ENCODE results near the gene GNE. TPM values are rescaled to one million over a fixed set of nuclear protein-coding genes. Genes with fewer than 3 reads are reported as not detected.
A peak's percentile ranks its signal among the peaks of the same experiment; 100 is the strongest.
"Not testable (repeated sequence)": the region's sequence is repeated elsewhere in the genome, so short reads cannot be mapped to it uniquely, and the experiment has no call there.

Gene GNE
- polyA plus RNA-seq, 5 donors, result 15.8 to 21.5 (median 19.2) TPM

- no peak for DNase-seq
Observed at GRCh38 chr9:36211510-36211909, 46.7 kb downstream of the GNE start.

GRCh38 chr9:36210722-36211121 lies 47.5 kb downstream of the GNE start:
- no peak for DNase-seq

DNA sequence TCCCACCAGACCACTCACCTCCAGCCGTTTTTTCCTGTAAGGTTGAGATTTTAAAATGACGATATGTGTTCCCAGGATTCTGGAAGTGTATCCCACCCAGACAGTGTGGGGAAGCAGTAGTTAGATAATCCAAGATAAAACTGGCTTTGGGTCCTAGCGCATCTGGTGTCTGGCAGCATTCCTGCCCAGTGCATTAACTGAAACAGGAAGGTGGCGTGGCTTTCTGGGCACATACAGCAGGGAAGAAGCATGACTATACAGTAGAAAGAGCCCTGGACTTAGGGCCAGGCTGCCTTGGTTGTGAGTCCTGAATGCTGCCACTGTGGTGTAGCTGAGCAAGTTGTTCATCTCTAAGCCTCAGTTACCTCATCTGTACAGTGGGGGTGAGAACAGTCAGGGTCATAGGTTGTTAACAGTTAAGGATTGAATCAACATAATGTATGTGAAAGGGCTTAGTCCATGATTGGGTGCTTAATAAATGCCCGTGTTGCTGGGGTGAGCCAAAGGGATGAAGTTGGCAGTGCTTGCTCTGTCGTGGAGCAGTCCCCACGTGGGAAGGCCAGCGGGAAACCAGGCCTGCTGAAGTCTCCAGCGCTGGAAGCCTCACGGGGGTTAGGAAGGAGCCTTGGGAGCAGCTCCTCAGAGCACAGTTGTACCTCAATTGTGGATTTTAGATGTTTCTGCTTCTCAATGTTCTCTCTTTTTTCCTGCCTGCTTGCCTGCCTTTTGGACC lies 49.6 kb downstream of the GNE start:
- no peak for DNase-seq

DNA sequence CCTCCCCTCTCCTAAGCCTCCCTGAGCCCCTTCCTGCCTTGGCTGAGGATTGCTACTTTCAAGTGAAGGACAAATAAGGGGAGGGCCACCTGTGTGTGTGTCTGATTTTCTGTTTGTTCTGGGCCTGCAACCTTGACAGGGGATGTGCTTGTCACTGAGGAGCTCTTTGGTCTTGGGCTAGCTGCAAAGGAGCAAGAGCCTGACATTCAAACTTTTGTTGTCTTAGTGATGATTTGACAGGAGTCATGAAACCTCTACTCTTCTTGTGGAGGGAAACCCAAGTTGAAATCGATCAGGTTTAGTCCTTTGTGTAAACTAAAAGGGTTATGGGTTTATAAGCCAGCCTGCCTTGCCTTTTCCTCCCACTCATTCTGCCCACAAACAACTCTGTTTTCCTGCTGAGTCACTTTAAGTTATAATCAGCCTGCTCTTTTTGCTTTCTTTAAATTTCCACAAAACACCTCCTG lies 50.7 kb downstream of the GNE start:
- DNase-seq, result no peak

- DNase-seq, result no peak
Observed at GRCh38 chr9:36207016-36207415, 51.2 kb downstream of the GNE start.

- no peak for DNase-seq
Observed at GRCh38 chr9:36204906-36205547, 53.2 kb downstream of the GNE start.

DNA sequence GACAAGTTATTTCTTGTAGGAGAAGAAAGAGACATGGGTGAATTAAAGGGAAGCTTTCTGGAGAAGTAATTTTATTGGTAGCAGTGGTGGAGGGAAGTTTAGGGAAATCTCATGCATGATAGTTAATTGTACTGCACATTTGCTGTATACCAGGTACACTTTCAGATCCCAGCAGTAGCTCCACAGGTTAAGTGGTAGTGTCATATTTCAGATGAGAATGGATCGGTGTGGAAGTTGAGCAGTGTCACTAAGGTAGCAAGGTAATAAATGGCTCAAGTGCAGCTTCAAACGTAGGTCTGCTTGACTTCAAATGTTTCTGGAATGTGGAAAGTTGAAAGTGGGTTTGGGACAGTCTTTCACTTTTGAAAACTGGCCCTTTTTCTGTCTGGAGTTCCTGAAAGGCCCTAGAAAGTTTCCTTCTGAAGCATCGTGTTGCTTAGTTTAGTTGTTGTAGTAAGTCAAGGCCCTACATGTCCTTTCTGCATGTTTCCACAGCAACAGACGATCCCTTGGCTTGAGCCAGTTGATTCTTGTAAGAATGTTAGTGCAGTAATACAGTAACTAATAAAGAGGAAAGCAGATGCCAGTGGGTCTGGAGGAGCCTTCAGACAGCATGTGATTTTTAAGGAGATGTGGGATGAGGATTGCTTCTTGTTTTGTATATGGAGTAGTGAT lies 63.8 kb downstream of the GNE start:
- peak in 1 of 2 donors; percentile 20 for DNase-seq

DNA sequence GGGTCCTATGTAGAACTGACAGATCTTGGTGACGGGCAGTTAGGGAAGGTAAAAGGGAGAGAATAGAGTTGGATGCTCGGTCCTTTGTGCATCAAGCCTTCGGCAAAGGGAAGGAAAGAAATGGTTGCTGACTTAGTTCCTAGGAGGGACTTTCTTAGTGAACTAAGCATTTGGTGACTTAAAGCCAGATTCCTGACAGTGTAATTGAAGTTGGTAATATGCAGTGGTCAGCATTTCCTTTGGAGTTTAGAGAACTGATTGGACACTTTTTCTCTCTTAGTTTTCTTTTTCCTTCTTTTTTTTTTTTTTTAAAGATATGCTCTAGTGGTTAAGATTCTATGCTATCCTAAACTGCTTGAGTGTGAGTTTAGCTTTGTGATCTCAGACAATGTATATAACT lies 65.2 kb downstream of the GNE start:
- DNase-seq, result no peak

GRCh38 chr9:36192196-36192595 lies 66.1 kb downstream of the GNE start:
- no peak for DNase-seq

- DNase-seq, result no peak
Observed at GRCh38 chr9:36191686-36192085, 66.6 kb downstream of the GNE start.

DNA sequence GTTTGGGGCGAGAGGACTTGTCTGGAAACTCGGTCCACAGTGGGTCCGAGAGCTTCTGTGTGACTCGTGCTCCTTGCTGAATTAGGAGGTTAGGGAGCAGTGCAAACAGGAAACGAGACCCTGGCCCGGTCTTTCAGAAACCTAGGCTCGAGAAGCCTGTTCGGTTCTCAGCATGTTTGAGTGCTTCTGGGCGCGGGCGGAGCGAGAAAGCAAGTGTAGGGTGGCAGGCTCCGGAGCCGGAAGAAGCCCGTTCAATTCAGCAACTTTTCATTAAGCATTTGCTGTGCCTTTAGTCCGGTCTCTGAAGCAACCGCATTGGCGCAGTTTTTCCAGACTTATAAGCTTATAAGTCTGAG lies 67.0 kb downstream of the GNE start:
- DNase-seq, result peak in 1 of 2 donors; percentile 11

- DNase-seq, result peak; percentile 94 to 96
Observed at GRCh38 chr9:36190388-36191289, 67.6 kb downstream of the GNE start, which contains the start of gene CLTA. TSS of gene CLTA (plus strand) at chr9:36190921. CDS start at chr9:36191057, 136 bp downstream.

- peak in 1 of 2 donors; percentile 2 for DNase-seq
Observed at GRCh38 chr9:36189976-36190375, 68.3 kb downstream of the GNE start.

- no peak for DNase-seq
Observed at GRCh38 chr9:36188212-36188611, 70.0 kb downstream of the GNE start.

DNA sequence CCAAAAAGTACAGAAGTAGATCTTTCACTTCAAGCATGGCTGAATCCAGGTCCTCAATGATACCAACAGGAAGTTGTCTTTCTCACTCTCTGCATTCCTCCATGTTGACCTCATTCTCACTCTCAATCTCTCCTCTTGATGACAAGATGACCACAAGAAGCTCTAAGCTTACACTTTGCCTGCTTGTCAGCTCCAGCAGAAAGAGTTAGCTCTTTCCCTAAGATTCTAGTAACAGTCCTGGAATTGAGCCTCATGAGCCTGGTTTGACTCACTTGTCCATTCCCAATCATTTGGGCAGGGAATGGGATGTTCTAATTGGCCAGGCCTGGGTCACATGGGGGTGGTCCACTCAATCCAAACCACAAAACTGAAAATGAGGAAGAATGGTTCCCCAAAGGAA lies 70.8 kb downstream of the GNE start:
- DNase-seq, result no peak

DNA sequence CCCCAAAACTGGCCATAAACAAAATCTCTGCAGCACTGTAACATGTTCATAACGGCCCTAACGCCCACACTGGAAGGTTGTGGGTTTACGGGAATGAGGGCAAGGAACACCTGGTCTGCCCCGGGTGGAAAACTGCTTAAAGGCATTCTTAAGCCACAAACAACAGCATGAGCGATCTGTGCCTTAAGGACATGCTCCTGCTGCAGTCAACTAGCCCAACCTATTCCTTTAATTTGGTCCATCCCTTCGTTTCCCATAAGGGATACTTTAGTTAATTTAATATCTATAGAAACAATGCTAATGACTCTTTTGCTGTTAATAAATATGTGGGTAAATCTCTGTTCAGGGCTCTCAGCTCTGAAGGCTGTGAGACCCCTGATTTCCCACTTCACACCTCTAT lies 78.0 kb downstream of the GNE start:
- DNase-seq, result not testable (repeated sequence)

GRCh38 chr9:36177571-36177970 lies 80.7 kb downstream of the GNE start:
- no peak for DNase-seq

- DNase-seq, result not testable (repeated sequence)
Observed at GRCh38 chr9:36176496-36176895, 81.8 kb downstream of the GNE start.

DNA sequence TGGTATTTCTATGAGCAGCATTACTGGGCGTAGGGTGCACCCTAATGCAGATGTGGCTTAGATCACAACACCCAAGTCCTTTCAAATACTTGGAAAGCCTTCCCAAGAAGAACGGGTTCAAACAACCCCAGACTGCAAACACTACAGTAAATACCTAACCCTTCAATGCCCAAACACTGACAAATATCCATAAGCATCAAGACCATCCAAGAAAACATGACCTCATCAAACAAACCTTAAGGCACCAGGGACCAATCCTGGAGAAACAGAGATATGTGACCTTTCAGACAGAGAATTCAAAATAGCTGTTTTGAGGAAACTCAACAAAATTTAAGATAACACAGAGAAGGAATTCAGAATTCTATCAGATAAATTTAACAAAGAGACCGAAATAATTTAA lies 83.0 kb downstream of the GNE start:
- not testable (repeated sequence) for DNase-seq

DNA sequence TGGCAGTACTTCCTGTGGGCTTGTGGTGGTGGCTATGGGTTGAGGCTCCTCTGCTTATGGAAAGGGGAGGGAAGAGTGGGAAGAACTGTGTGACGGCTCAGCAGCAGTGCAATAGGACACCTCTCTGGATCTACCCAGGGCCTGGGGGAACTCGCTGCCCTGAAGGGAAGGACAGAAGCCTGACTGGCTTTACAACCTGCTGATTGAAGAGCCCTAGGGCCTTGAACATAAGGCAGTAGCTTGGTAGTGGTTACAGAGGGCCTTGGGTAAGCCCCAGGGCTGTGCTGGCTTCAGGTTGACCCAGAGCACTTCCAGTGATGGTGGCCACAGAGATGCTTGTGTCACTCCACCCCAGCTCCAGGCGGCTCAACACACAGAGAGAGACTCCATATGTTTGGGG lies 83.5 kb downstream of the GNE start:
- DNase-seq, result no peak

GRCh38 chr9:36174271-36174670 lies 84.0 kb downstream of the GNE start:
- no peak for DNase-seq

DNA sequence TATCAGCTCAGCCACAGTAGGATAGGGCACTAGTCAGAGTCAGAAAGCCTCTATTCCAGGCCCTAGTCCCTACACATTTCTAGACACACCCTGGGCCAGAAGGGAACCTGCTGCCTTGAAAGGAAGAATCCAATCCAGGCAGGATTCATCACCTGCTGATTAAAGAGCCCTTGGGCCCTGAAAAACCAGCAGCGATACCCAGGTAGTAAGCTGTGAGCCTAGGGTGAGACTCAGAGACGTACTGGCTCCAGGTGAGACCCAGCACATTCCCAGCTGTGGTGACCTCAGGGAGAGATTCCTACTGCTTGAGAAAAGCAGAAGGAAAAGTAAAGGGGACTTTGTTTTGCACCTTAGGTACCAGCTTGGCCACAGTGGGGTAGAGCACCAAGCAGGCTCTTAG lies 84.4 kb downstream of the GNE start:
- no peak for DNase-seq
